IMR-90 (cell line): ENCODE data around the gene POLR3A. TPM values are rescaled to one million over a fixed set of nuclear protein-coding genes. Genes with fewer than 3 reads are reported as not detected.
A peak's percentile ranks its signal among the peaks of the same experiment; 100 is the strongest.

ENCODE experiments used
- ATAC-seq: fragments of 200-7000 bp; cut with Tn5 transposase; 2 replicates; pipeline ENCODE4 v1.9.1; 2020; ENCODE audit warnings: low read depth, mild to moderate bottlenecking, moderate library complexity
- BruUV-seq: library from RNA; stranded (reverse); fragments of 400-500 nt; replicated peaks from 2 replicates; lab custom pipeline; 2021; lab: Mats Ljungman, UMichigan
- CTCF ChIA-PET: fragments of 300-600 bp; formaldehyde crosslinking; extraction: SDS; loops from one replicate; lab custom pipeline; 2021; ENCODE audit warnings: antibody characterized with exemption; lab: Yijun Ruan, JAX
- POLR2A ChIA-PET: fragments of 300-600 bp; sonication (Branson Sonifier 250); formaldehyde crosslinking; loops from one replicate; lab custom pipeline; 2022; ENCODE audit warnings: antibody characterized with exemption; ENCODE audit not compliant: unreplicated experiment; lab: Charles Lee
- DNase-seq: peaks from one replicate; pipeline ENCODE4 v3.0.0; 2013
- H2AFZ ChIP-seq: replicated peaks from 2 replicates; pipeline ENCODE3; 2013; ENCODE audit warnings: low read length, mild to moderate bottlenecking; ENCODE audit not compliant: poor library complexity
- H2AK5ac ChIP-seq: 2 replicates; pipeline ENCODE4 v1.6.1; 2013; ENCODE audit warnings: low read depth, low read length, inconsistent platforms
- H2AK9ac ChIP-seq: replicated peaks from 2 replicates; pipeline ENCODE3; 2013; ENCODE audit warnings: mild to moderate bottlenecking, low read depth, low read length, moderate library complexity; ENCODE audit not compliant: poor library complexity
- H2BK120ac ChIP-seq: 2 replicates; pipeline ENCODE4 v1.6.1; 2013; ENCODE audit warnings: low read depth, low read length, inconsistent platforms
- H2BK15ac ChIP-seq: 3 replicates; pipeline ENCODE4 v1.6.1; 2013; ENCODE audit warnings: low read depth, low read length, inconsistent platforms
- H2BK20ac ChIP-seq: 2 replicates; pipeline ENCODE4 v1.6.1; 2013; ENCODE audit warnings: low read depth, mild to moderate bottlenecking, inconsistent platforms, low read length, moderate library complexity
- H2BK5ac ChIP-seq: 2 replicates; pipeline ENCODE4 v1.6.1; 2013; ENCODE audit warnings: mild to moderate bottlenecking, low read depth, low read length, inconsistent platforms; ENCODE audit not compliant: poor library complexity, severe bottlenecking
- H3K14ac ChIP-seq: replicated peaks from 2 replicates; pipeline ENCODE4 v1.6.1; 2013; ENCODE audit warnings: low read depth, low read length, inconsistent platforms
- H3K18ac ChIP-seq: 2 replicates; pipeline ENCODE4 v1.6.1; 2013; ENCODE audit warnings: low read depth, low read length, control low read depth
- H3K23ac ChIP-seq: 2 replicates; pipeline ENCODE4 v1.6.1; 2013; ENCODE audit warnings: low read depth, low read length, inconsistent platforms
- H3K27ac ChIP-seq: 2 replicates; pipeline ENCODE4 v1.5.1; 2013; ENCODE audit warnings: mild to moderate bottlenecking, control low read depth, low read length; ENCODE audit not compliant: insufficient read depth
- H3K27me3 ChIP-seq: 2 replicates; pipeline ENCODE4 v1.6.1; 2013; ENCODE audit warnings: low read length; ENCODE audit not compliant: control insufficient read depth, insufficient read depth
- H3K36me3 ChIP-seq: 2 replicates; pipeline ENCODE4 v1.6.1; 2013; ENCODE audit warnings: low read length, mixed read lengths; ENCODE audit not compliant: control insufficient read depth, insufficient read depth
- H3K4ac ChIP-seq: 2 replicates; pipeline ENCODE4 v1.6.1; 2013; ENCODE audit warnings: low read depth, low read length, inconsistent platforms
- H3K4me1 ChIP-seq: 2 replicates; pipeline ENCODE4 v1.6.1; 2013; ENCODE audit warnings: low read length, mixed read lengths; ENCODE audit not compliant: control insufficient read depth, insufficient read depth
- H3K4me2 ChIP-seq: 2 replicates; pipeline ENCODE4 v1.6.1; 2013; ENCODE audit warnings: low read depth, mild to moderate bottlenecking, control low read depth, low read length, moderate library complexity
- H3K4me3 ChIP-seq: 2 replicates; pipeline ENCODE4 v1.5.1; 2013; ENCODE audit warnings: low read depth, mild to moderate bottlenecking, control low read depth, low read length, moderate library complexity; ENCODE audit not compliant: insufficient read depth
- H3K56ac ChIP-seq: 2 replicates; pipeline ENCODE4 v1.6.1; 2013; ENCODE audit warnings: low read length, inconsistent platforms; ENCODE audit not compliant: insufficient read depth; ENCODE audit errors: extremely low read depth
- H3K79me1 ChIP-seq, 2 experiments: 2 replicates each; pipeline ENCODE4 v1.6.1; 2013; ENCODE audit warnings: low read length in 2 of 2, inconsistent platforms in 1 of 2, low read depth in 1 of 2
- H3K9ac ChIP-seq: 2 replicates; pipeline ENCODE4 v1.6.1; 2013; ENCODE audit warnings: low read depth, low read length, control low read depth
- H3K9me1 ChIP-seq: 2 replicates; pipeline ENCODE4 v1.6.1; 2013; ENCODE audit warnings: low read length, inconsistent platforms; ENCODE audit not compliant: insufficient read depth
- H3K9me3 ChIP-seq: 2 replicates; pipeline ENCODE4 v1.6.1; 2013; ENCODE audit warnings: low read length; ENCODE audit not compliant: control insufficient read depth, insufficient read depth
- H4K20me1 ChIP-seq: 2 replicates; pipeline ENCODE4 v1.6.1; 2013; ENCODE audit warnings: low read length, inconsistent platforms; ENCODE audit not compliant: insufficient read depth
- H4K5ac ChIP-seq: 2 replicates; pipeline ENCODE4 v1.6.1; 2013; ENCODE audit warnings: mild to moderate bottlenecking, low read depth, low read length, control low read depth
- H4K8ac ChIP-seq, 2 experiments: 2 replicates each; pipeline ENCODE4 v1.6.1; 2013; ENCODE audit warnings: low read depth in 2 of 2, low read length in 2 of 2, control low read depth in 1 of 2, inconsistent platforms in 1 of 2
- H4K91ac ChIP-seq: 2 replicates; pipeline ENCODE4 v1.6.1; 2013; ENCODE audit warnings: low read depth, low read length, inconsistent platforms; ENCODE audit not compliant: insufficient read depth
- BHLHE40 ChIP-seq: fragments of 150-350 bp; IDR thresholded peaks from 2 replicates; pipeline ENCODE4 v1.6.1; 2016; ENCODE audit warnings: mild to moderate bottlenecking, low read depth, low read length
- CEBPB ChIP-seq: IDR thresholded peaks from 2 replicates; pipeline ENCODE4 v1.6.1; 2012; ENCODE audit warnings: low read depth, low read length, improper control_type of control experiment
- CHD1 ChIP-seq: IDR thresholded peaks from 2 replicates; pipeline ENCODE4 v1.6.1; 2012; ENCODE audit warnings: low read depth, low read length, improper control_type of control experiment
- CTCF ChIP-seq: conservative IDR thresholded peaks from 2 replicates; pipeline ENCODE4 v1.5.1; 2012; ENCODE audit warnings: mild to moderate bottlenecking, low read depth, low read length, improper control_type of control experiment
- ELK1 ChIP-seq: fragments of 150-350 bp; IDR thresholded peaks from 2 replicates; pipeline ENCODE4 v1.6.1; 2016; ENCODE audit warnings: low read depth, mild to moderate bottlenecking, low read length, moderate library complexity, borderline replicate concordance
- FOS ChIP-seq: fragments of 150-350 bp; IDR thresholded peaks from 2 replicates; pipeline ENCODE4 v1.6.1; 2016; ENCODE audit warnings: low read depth, low read length
- MAFK ChIP-seq: IDR thresholded peaks from 2 replicates; pipeline ENCODE4 v1.6.1; 2012; ENCODE audit warnings: low read depth, low read length, improper control_type of control experiment
- MAZ ChIP-seq: IDR thresholded peaks from 2 replicates; pipeline ENCODE4 v1.6.1; 2012; ENCODE audit warnings: low read depth, mild to moderate bottlenecking, low read length, improper control_type of control experiment, moderate library complexity, borderline replicate concordance
- MXI1 ChIP-seq: IDR thresholded peaks from 2 replicates; pipeline ENCODE4 v1.6.1; 2012; ENCODE audit warnings: low read depth, mild to moderate bottlenecking, low read length, moderate library complexity, borderline replicate concordance
- NFE2L2 ChIP-seq: fragments of 150-350 bp; IDR thresholded peaks from 2 replicates; pipeline ENCODE4 v1.6.1; 2016; ENCODE audit warnings: low read depth, mild to moderate bottlenecking, low read length
- POLR2A ChIP-seq: IDR thresholded peaks from 2 replicates; pipeline ENCODE4 v1.6.1; 2012; ENCODE audit warnings: mild to moderate bottlenecking, low read depth, low read length
- RAD21 ChIP-seq: IDR thresholded peaks from 2 replicates; pipeline ENCODE4 v1.6.1; 2012; ENCODE audit warnings: low read length, improper control_type of control experiment
- RCOR1 ChIP-seq: IDR thresholded peaks from 2 replicates; pipeline ENCODE4 v1.6.1; 2012; ENCODE audit warnings: mild to moderate bottlenecking, low read length, improper control_type of control experiment; ENCODE audit not compliant: insufficient replicate concordance
- RFX5 ChIP-seq: IDR thresholded peaks from 2 replicates; pipeline ENCODE4 v1.8.0; 2012; ENCODE audit warnings: low read depth, mild to moderate bottlenecking, low read length, moderate library complexity
- SMC3 ChIP-seq: fragments of 150-350 bp; IDR thresholded peaks from 2 replicates; pipeline ENCODE4 v1.6.1; 2016; ENCODE audit warnings: low read depth, mild to moderate bottlenecking, antibody characterized with exemption, low read length, moderate library complexity
- USF2 ChIP-seq: fragments of 150-350 bp; IDR thresholded peaks from 2 replicates; pipeline ENCODE4 v1.6.1; 2017; ENCODE audit warnings: mild to moderate bottlenecking, antibody characterized with exemption, low read length, low read depth
- WGBS, 2 experiments: methylation state at CpG; one replicate each; pipeline versions ENCODE4 v1.1.5 to v1.1.7; 2013; ENCODE audit warnings: missing lambda C conversion rate in 2 of 2; ENCODE audit not compliant: insufficient read length in 1 of 2; ENCODE audit errors: extremely low coverage in 2 of 2; 5-methylcytosine and 5-hydroxymethylcytosine counted together
- dilution Hi-C: fragments of 300-500 bp; cut with HindIII; formaldehyde crosslinking; loops from one replicate; pipeline ENCODE4 v1.14.3; 2018; ENCODE audit warnings: low sequenced_read_pairs; ENCODE audit not compliant: unreplicated experiment
- in situ Hi-C: fragments of 300-500 bp; cut with MboI; formaldehyde crosslinking; loops from 3 replicates; pipeline ENCODE4 v1.14.3; 2019; ENCODE audit warnings: low sequenced_read_pairs, inconsistent platforms, mixed read lengths
- intact Hi-C: fragments of 100-400 bp; cut with micrococcal nuclease; formaldehyde crosslinking; loops from 2 replicates; pipeline ENCODE4 v1.10.0; 2022
- polyA plus RNA-seq, 3 experiments: library from polyadenylated mRNA; depleted of rRNA; stranded (reverse); fragments of >200 nt; gene quantifications; 2 replicates each; pipeline ENCODE4 v1.2.3, GENCODE V29; 2012; ENCODE audit warnings: low replicate concordance in 1 of 3
- total RNA-seq: library from RNA; depleted of rRNA; stranded (reverse); fragments of >200 nt; gene quantifications from 2 replicates; pipeline ENCODE4 v1.2.3, GENCODE V29; 2012

Gene POLR3A
- total and polyA plus RNA-seq, 2 of the 4 experiments (the other 2 are of a cell fraction) = 11.9 to 24.4 TPM

DNA sequence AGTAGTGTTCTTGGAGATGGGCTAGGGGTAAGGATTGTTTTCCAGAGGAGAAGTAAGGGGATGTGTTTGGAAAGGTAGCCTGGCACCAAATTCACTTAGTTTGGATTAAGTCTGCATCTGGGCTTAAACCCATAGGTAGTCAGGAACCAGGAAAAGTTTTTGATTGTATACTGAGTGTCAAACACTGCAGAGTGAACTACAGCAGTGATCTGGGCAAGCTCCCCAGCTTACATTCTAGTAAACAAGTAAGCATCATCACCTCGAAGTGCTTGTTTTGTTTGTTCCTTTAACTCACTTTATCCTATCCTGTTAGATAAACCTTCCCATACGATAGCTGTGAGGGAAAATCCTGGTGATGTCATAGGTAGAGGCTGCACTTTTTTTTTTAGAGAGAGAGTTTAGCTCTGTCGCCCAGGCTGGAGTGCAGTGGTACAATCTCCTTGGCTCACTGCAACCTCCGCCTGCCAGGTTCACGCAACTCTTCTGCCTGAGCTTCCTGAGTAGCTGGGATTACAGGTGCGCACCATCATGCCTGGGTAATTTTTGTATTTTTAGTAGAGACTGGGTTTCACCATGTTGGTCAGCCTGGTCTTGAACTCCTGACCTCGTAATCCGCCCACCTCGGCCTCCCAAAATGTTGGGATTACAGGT lies 6.7 kb upstream of the POLR3A start:
- no peak overlapping the region for H2AK9ac ChIP-seq
- DNase-seq = no peak
- intact Hi-C loops = no loop called here
- no peak overlapping the region for H3K27ac ChIP-seq
- no peak overlapping the region for H3K18ac ChIP-seq
- 96% methylated on average over 3 of the region's 9 CpGs; no CpG with 5 or more reads in 1 of the 2 experiments for WGBS, 2 experiments
- POLR2A ChIA-PET = no interaction called here
- H2BK5ac ChIP-seq = no peak overlapping the region
- dilution Hi-C loops = no loop called here
- no TSS peak for BruUV-seq
- H3K36me3 ChIP-seq = peaks cover 47% of the 10 kb centered on the region
- no peak overlapping the region for H2AK5ac ChIP-seq
- peaks cover 18% of the 10 kb centered on the region for H3K9me1 ChIP-seq
- in situ Hi-C loops = no loop called here
- peaks cover 32 to 64% of the 10 kb centered on the region in 2 experiments for H3K79me1 ChIP-seq
- TF ChIP-seq MAFK = no peak
- TF ChIP-seq RAD21 = no peak
- no peak for TF ChIP-seq RFX5
- TF ChIP-seq BHLHE40 = no peak
- TF ChIP-seq POLR2A = no peak
- no peak for TF ChIP-seq CEBPB
- TF ChIP-seq MXI1 = no peak
- no peak for TF ChIP-seq ELK1
- no peak for TF ChIP-seq USF2
- no peak for TF ChIP-seq SMC3
- no peak for TF ChIP-seq MAZ
- TF ChIP-seq CHD1 = no peak
- TF ChIP-seq RCOR1 = no peak
- TF ChIP-seq FOS = no peak
- TF ChIP-seq NFE2L2 = no peak
- no peak for TF ChIP-seq CTCF
- H3K4ac ChIP-seq = no peak overlapping the region
- H3K56ac ChIP-seq = no peak overlapping the region
- no peak overlapping the region for H2BK120ac ChIP-seq
- no peak overlapping the region for H3K4me3 ChIP-seq
- H2AFZ ChIP-seq = no peak overlapping the region
- H3K27me3 ChIP-seq = no peaks in the 10 kb centered on the region
- no peak overlapping the region for H3K4me2 ChIP-seq
- no peak overlapping the region for H3K14ac ChIP-seq
- H3K4me1 ChIP-seq = peaks cover 2% of the 10 kb centered on the region; the same call in 1 of the 2 replicates
- peak overlapping the region; percentile 47; the same call in 1 of the 2 replicates for H3K23ac ChIP-seq
- H4K20me1 ChIP-seq = peaks cover 63% of the 10 kb centered on the region
- H4K5ac ChIP-seq = no peak overlapping the region
- H3K9ac ChIP-seq = no peak overlapping the region
- no peak overlapping the region for H2BK15ac ChIP-seq
- no peak overlapping the region for H2BK20ac ChIP-seq
- CTCF ChIA-PET = no interaction called here
- no peaks in the 10 kb centered on the region for H3K9me3 ChIP-seq
- no peak overlapping the region for H4K8ac ChIP-seq
- ATAC-seq = no peak
- no peak overlapping the region for H4K91ac ChIP-seq
